Liver (tissue), 9 donors: Measurements from ENCODE around the gene TPH1. TPM values are rescaled to one million over a fixed set of nuclear protein-coding genes. Genes with fewer than 3 reads are reported as not detected.

ENCODE experiments used
- DNase-seq: peaks from one replicate; pipeline ENCODE4 v3.0.0-alpha.2; 2017; ENCODE audit warnings: low spot score
- H3K27ac ChIP-seq, 2 donors: one replicate each; pipeline ENCODE4 v1.7.0; 2013; ENCODE audit warnings: inconsistent platforms in 2 of 2, low read length in 2 of 2, control low read depth in 1 of 2, low read depth in 1 of 2, mild to moderate bottlenecking in 1 of 2
- H3K27me3 ChIP-seq, 4 donors: one replicate each; pipeline versions ENCODE4 v1.6.1 to v1.7.0; 2013; ENCODE audit warnings: low read length in 3 of 4, inconsistent platforms in 1 of 4, mild to moderate bottlenecking in 1 of 4, moderate library complexity in 1 of 4; ENCODE audit not compliant: control insufficient read depth in 4 of 4, insufficient read depth in 4 of 4
- H3K36me3 ChIP-seq, 4 donors: one replicate each; pipeline versions ENCODE4 v1.6.1 to v1.7.0; 2013; ENCODE audit warnings: low read length in 3 of 4, mild to moderate bottlenecking in 3 of 4, low read depth in 1 of 4, moderate library complexity in 1 of 4; ENCODE audit not compliant: control insufficient read depth in 4 of 4, insufficient read depth in 3 of 4
- H3K4me1 ChIP-seq, 4 donors: one replicate each; pipeline versions ENCODE4 v1.6.1 to v1.7.0; 2013; ENCODE audit warnings: low read length in 3 of 4, mild to moderate bottlenecking in 3 of 4, moderate library complexity in 1 of 4; ENCODE audit not compliant: control insufficient read depth in 4 of 4, insufficient read depth in 4 of 4
- H3K4me3 ChIP-seq, 3 donors: one replicate each; pipeline versions ENCODE4 v1.6.1 to v1.7.0; 2013; ENCODE audit warnings: low read length in 3 of 3, control low read depth in 1 of 3, low read depth in 1 of 3, mild to moderate bottlenecking in 1 of 3
- H3K9ac ChIP-seq, 2 donors: one replicate each; pipeline ENCODE4 v1.7.0; 2013; ENCODE audit warnings: low read length in 2 of 2, mild to moderate bottlenecking in 2 of 2, moderate library complexity in 2 of 2, control low read depth in 1 of 2, low read depth in 1 of 2
- H3K9me3 ChIP-seq, 4 donors: one replicate each; pipeline versions ENCODE4 v1.6.1 to v1.7.0; 2013; ENCODE audit warnings: low read length in 3 of 4; ENCODE audit not compliant: control insufficient read depth in 4 of 4
- EGR1 ChIP-seq, 2 donors: IDR thresholded peaks; 2 replicates each; pipeline ENCODE4 v1.6.1; 2016 to 2018; ENCODE audit warnings: antibody characterized with exemption in 2 of 2, low read depth in 2 of 2
- FOXA1 ChIP-seq: IDR thresholded peaks from 2 replicates; pipeline ENCODE4 v1.6.1; 2016; ENCODE audit warnings: antibody characterized with exemption
- FOXA2 ChIP-seq: IDR thresholded peaks from 2 replicates; pipeline ENCODE4 v1.6.1; 2016; ENCODE audit warnings: antibody characterized with exemption
- HNF4A ChIP-seq, 2 donors: conservative IDR thresholded peaks; 2 replicates each; pipeline ENCODE4 v1.6.1; 2016; ENCODE audit warnings: antibody characterized with exemption in 2 of 2, mild to moderate bottlenecking in 2 of 2
- HNF4G ChIP-seq: IDR thresholded peaks from 2 replicates; pipeline ENCODE4 v1.6.1; 2016; ENCODE audit warnings: antibody characterized with exemption
- JUND ChIP-seq, 2 donors: IDR thresholded peaks; 2 replicates each; pipeline ENCODE4 v1.6.1; 2016; ENCODE audit warnings: antibody characterized with exemption in 2 of 2
- MAX ChIP-seq: IDR thresholded peaks from 2 replicates; pipeline ENCODE4 v1.6.1; 2016; ENCODE audit warnings: antibody characterized with exemption
- NR2F2 ChIP-seq: IDR thresholded peaks from 2 replicates; pipeline ENCODE4 v1.6.1; 2016; ENCODE audit warnings: antibody characterized with exemption
- RAD21 ChIP-seq, 2 donors: IDR thresholded peaks; 2 replicates each; pipeline ENCODE4 v1.6.1; 2016; ENCODE audit warnings: antibody characterized with exemption in 2 of 2, mild to moderate bottlenecking in 2 of 2
- TAF1 ChIP-seq: conservative IDR thresholded peaks from 2 replicates; pipeline ENCODE4 v1.6.1; 2016; ENCODE audit warnings: antibody characterized with exemption, mild to moderate bottlenecking
- YY1 ChIP-seq: IDR thresholded peaks from 2 replicates; pipeline ENCODE4 v1.6.1; 2016; ENCODE audit warnings: antibody characterized with exemption, mild to moderate bottlenecking
- ZBTB33 ChIP-seq: IDR thresholded peaks from 2 replicates; pipeline ENCODE4 v1.6.1; 2016; ENCODE audit warnings: antibody characterized with exemption
- WGBS: extraction: QIAGEN DNeasy Blood & Tissue Kit; methylation state at CpG from one replicate; pipeline ENCODE4 v1.1.7; 2013; 5-methylcytosine and 5-hydroxymethylcytosine counted together
- polyA plus RNA-seq, 2 donors: library from polyadenylated mRNA; stranded (reverse) in 1 of 2; unstranded in 1 of 2; fragments of 200-250 nt in 1 of 2; fragments of >200 nt in 1 of 2; fragmentation: Nextera tagmentation in 1 of 2; extraction: Ambion mirVana in 1 of 2; gene quantifications; one replicate each; pipeline versions ENCODE4 v1.2.1 to v1.2.3, GENCODE V29; 2013 to 2015
- total RNA-seq, 2 donors: library from RNA; depleted of rRNA; stranded (reverse); fragments of >200 nt; gene quantifications; one replicate each; pipeline ENCODE4 v1.2.3, GENCODE V29; 2014
- TF ChIP-seq, protein P1 (sequence below): IDR thresholded peaks from 2 replicates; pipeline ENCODE4 v1.6.1; 2016; ENCODE audit warnings: antibody characterized with exemption
- TF ChIP-seq, protein P2 (sequence below): fragments of 150-350 bp; IDR thresholded peaks from 2 replicates; pipeline ENCODE4 v1.5.1; 2017; ENCODE audit warnings: improper control_type of control experiment, low read depth, low read length; ENCODE audit not compliant: missing input control
- TF ChIP-seq, protein P3 (sequence below): IDR thresholded peaks from 2 replicates; pipeline ENCODE4 v1.6.1; 2016; ENCODE audit warnings: antibody characterized with exemption, mild to moderate bottlenecking
- donor health status: healthy.
- donor health status: healthy.
- donor health status: healthy.
- donor health status: healthy.
- donor health status: healthy.

Gene TPH1
- total RNA-seq (under 1 TPM; 0.17 to 0.19 TPM), polyA plus RNA-seq (under 1 TPM; 0.01 to 0.04 TPM)

DNA sequence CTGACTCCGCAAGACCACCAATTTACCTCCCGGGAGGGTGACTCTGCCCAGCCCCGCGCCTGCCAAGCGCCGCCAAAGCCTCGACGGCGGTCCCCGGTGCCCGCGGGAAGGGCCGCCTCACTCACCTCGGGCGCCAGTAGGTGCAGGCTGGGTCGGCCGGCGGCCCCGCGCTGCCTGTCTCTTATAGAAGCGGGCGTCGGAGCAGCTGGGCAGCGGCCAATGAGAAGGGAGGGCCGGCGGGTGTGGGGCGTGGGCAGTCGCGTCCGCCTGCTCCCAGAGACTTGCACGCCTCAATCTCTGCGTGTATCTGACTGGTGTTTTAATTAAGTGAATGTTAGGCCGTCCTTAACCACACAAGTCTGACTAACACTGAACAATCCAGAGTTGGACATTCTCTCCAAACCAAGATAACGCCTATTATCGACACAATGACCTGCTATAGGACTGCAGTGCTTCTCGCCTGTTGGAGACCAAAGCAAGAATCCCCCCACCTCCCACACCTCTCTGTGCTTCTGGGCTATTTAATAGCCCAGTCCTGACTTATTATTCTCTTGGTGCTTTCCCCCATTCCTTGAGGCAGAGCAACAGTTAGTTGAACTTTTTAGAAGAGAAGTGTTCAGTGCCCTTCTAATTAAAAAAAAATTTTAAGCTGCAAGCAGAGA is at the start of gene TPH1:
Gene TPH1, minus strand, starts transcription at position 154 of the 662 bp plus-strand sequence. CDS start 5,507 bp downstream, outside the sequence.
- no peak for DNase-seq
- Histone ChIP-seq H3K27me3 (peaks cover 0 to 3% (median 0%) of the 10 kb centered on the region in 4 donors), H3K27ac (no peak within 1 kb of the TSS), H3K36me3 (no peaks in the 10 kb centered on the region), H3K9me3 (peaks cover 0 to 1% (median 0%) of the 10 kb centered on the region in 4 donors), H3K9ac (no peak within 1 kb of the TSS), H3K4me1 (peaks cover 0 to 4% (median 2%) of the 10 kb centered on the region in 4 donors), H3K4me3 (peak within 1 kb of the TSS in 1 of 3 donors; percentile 13)
- 13% methylated on average over 36 of the region's 36 CpGs for WGBS
- TF ChIP-seq FOXA1, result no peak
- TF ChIP-seq, protein P1, sequence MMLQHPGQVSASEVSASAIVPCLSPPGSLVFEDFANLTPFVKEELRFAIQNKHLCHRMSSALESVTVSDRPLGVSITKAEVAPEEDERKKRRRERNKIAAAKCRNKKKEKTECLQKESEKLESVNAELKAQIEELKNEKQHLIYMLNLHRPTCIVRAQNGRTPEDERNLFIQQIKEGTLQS, result no peak
- no peak for TF ChIP-seq NR2F2
- no peak for TF ChIP-seq HNF4G
- no peak for TF ChIP-seq EGR1 (IDR thresholded peaks at IDR 0.05; ENCODE audit: low read depth in 2 of 2)
- TF ChIP-seq, protein P2, sequence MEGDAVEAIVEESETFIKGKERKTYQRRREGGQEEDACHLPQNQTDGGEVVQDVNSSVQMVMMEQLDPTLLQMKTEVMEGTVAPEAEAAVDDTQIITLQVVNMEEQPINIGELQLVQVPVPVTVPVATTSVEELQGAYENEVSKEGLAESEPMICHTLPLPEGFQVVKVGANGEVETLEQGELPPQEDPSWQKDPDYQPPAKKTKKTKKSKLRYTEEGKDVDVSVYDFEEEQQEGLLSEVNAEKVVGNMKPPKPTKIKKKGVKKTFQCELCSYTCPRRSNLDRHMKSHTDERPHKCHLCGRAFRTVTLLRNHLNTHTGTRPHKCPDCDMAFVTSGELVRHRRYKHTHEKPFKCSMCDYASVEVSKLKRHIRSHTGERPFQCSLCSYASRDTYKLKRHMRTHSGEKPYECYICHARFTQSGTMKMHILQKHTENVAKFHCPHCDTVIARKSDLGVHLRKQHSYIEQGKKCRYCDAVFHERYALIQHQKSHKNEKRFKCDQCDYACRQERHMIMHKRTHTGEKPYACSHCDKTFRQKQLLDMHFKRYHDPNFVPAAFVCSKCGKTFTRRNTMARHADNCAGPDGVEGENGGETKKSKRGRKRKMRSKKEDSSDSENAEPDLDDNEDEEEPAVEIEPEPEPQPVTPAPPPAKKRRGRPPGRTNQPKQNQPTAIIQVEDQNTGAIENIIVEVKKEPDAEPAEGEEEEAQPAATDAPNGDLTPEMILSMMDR, result no peak
- no peak for TF ChIP-seq JUND (IDR thresholded peaks at IDR 0.05)
- TF ChIP-seq MAX, result no peak
- TF ChIP-seq HNF4A (conservative IDR thresholded peaks at IDR 0.05), result no peak
- TF ChIP-seq YY1, result no peak
- TF ChIP-seq, protein P3, sequence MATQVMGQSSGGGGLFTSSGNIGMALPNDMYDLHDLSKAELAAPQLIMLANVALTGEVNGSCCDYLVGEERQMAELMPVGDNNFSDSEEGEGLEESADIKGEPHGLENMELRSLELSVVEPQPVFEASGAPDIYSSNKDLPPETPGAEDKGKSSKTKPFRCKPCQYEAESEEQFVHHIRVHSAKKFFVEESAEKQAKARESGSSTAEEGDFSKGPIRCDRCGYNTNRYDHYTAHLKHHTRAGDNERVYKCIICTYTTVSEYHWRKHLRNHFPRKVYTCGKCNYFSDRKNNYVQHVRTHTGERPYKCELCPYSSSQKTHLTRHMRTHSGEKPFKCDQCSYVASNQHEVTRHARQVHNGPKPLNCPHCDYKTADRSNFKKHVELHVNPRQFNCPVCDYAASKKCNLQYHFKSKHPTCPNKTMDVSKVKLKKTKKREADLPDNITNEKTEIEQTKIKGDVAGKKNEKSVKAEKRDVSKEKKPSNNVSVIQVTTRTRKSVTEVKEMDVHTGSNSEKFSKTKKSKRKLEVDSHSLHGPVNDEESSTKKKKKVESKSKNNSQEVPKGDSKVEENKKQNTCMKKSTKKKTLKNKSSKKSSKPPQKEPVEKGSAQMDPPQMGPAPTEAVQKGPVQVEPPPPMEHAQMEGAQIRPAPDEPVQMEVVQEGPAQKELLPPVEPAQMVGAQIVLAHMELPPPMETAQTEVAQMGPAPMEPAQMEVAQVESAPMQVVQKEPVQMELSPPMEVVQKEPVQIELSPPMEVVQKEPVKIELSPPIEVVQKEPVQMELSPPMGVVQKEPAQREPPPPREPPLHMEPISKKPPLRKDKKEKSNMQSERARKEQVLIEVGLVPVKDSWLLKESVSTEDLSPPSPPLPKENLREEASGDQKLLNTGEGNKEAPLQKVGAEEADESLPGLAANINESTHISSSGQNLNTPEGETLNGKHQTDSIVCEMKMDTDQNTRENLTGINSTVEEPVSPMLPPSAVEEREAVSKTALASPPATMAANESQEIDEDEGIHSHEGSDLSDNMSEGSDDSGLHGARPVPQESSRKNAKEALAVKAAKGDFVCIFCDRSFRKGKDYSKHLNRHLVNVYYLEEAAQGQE, result no peak
- TF ChIP-seq RAD21 (IDR thresholded peaks at IDR 0.05), result no peak
- TF ChIP-seq TAF1, result no peak

GRCh38 chr11:18093959-18094358 is 47.9 kb upstream of the TPH1 start:
- H3K9ac ChIP-seq, result no peak overlapping the region
- no peak for DNase-seq
- H3K9me3 ChIP-seq, result no peaks in the 10 kb centered on the region
- H3K36me3 ChIP-seq, result peaks cover 4 to 33% (median 25%) of the 10 kb centered on the region in 4 donors
- TF ChIP-seq ZBTB33 (no peak), FOXA2 (no peak)
- H3K27ac ChIP-seq, result no peak overlapping the region
- no peak overlapping the region for H3K4me3 ChIP-seq
- H3K27me3 ChIP-seq, result no peaks in the 10 kb centered on the region
- H3K4me1 ChIP-seq, result no peaks in the 10 kb centered on the region
